Trophoblast cell (in vitro differentiated cells and primary cell): ENCODE results near the gene PAM16.
A peak's percentile ranks its signal among the peaks of the same experiment; 100 is the strongest.

Experiments
- DNase-seq, 2 donors: peaks; one replicate each; pipeline ENCODE4 v3.0.0-alpha.2; 2016
- H2AFZ ChIP-seq: 2 replicates; pipeline ENCODE4 v1.6.1; 2013; ENCODE audit warnings: low read length, moderate library complexity, mild to moderate bottlenecking; ENCODE audit not compliant: insufficient read depth, poor library complexity
- H2AK5ac ChIP-seq: 2 replicates; pipeline ENCODE4 v1.6.1; 2013; ENCODE audit warnings: mild to moderate bottlenecking, low read length
- H2BK120ac ChIP-seq: 2 replicates; pipeline ENCODE4 v1.6.1; 2013; ENCODE audit warnings: low read length, mild to moderate bottlenecking, moderate library complexity; ENCODE audit not compliant: insufficient read depth, poor library complexity
- H2BK12ac ChIP-seq: 2 replicates; pipeline ENCODE4 v1.6.1; 2013; ENCODE audit warnings: mild to moderate bottlenecking, low read length, moderate library complexity
- H2BK5ac ChIP-seq: 2 replicates; pipeline ENCODE4 v1.6.1; 2013; ENCODE audit warnings: low read length, low read depth, moderate library complexity, mild to moderate bottlenecking; ENCODE audit not compliant: poor library complexity
- H3K14ac ChIP-seq: 2 replicates; pipeline ENCODE4 v1.6.1; 2013; ENCODE audit warnings: mild to moderate bottlenecking, low read length
- H3K18ac ChIP-seq: 2 replicates; pipeline ENCODE4 v1.6.1; 2013; ENCODE audit warnings: mild to moderate bottlenecking, low read length
- H3K23ac ChIP-seq: 2 replicates; pipeline ENCODE4 v1.6.1; 2013; ENCODE audit warnings: low read length
- H3K27ac ChIP-seq: 2 replicates; pipeline ENCODE4 v1.5.1; 2013; ENCODE audit warnings: low read depth, mild to moderate bottlenecking, inconsistent platforms, low read length, moderate library complexity
- H3K27me3 ChIP-seq: 2 replicates; pipeline ENCODE4 v1.6.1; 2013; ENCODE audit warnings: inconsistent platforms, mild to moderate bottlenecking, low read length, moderate library complexity; ENCODE audit not compliant: insufficient read depth
- H3K36me3 ChIP-seq, 2 experiments: 1 replicate in 1 of 2; 2 replicates in 1 of 2; pipeline ENCODE4 v1.6.1; 2013; ENCODE audit warnings: low read length in 2 of 2, mild to moderate bottlenecking in 2 of 2, moderate library complexity in 1 of 2; ENCODE audit not compliant: insufficient read depth in 2 of 2, control insufficient read depth in 1 of 2
- H3K4ac ChIP-seq: 2 replicates; pipeline ENCODE4 v1.6.1; 2013; ENCODE audit warnings: low read depth, mild to moderate bottlenecking, low read length, moderate library complexity
- H3K4me1 ChIP-seq, 2 experiments: 1 replicate in 1 of 2; 2 replicates in 1 of 2; pipeline ENCODE4 v1.6.1; 2013; ENCODE audit warnings: low read length in 2 of 2, mild to moderate bottlenecking in 2 of 2, moderate library complexity in 1 of 2; ENCODE audit not compliant: insufficient read depth in 2 of 2, control insufficient read depth in 1 of 2
- H3K4me2 ChIP-seq: 2 replicates; pipeline ENCODE4 v1.6.1; 2013; ENCODE audit warnings: inconsistent platforms, mild to moderate bottlenecking, low read length, moderate library complexity
- H3K4me3 ChIP-seq: 2 replicates; pipeline ENCODE4 v1.5.1; 2013; ENCODE audit warnings: mild to moderate bottlenecking, low read depth, low read length, inconsistent platforms
- H3K79me1 ChIP-seq: one replicate; pipeline ENCODE4 v1.6.1; 2013; ENCODE audit warnings: low read length
- H3K79me2 ChIP-seq: 2 replicates; pipeline ENCODE4 v1.6.1; 2013; ENCODE audit warnings: low read length, mild to moderate bottlenecking; ENCODE audit not compliant: control insufficient read depth, insufficient read depth, poor library complexity
- H3K9ac ChIP-seq: 2 replicates; pipeline ENCODE4 v1.6.1; 2013; ENCODE audit warnings: mild to moderate bottlenecking, low read length
- H3K9me3 ChIP-seq: 2 replicates; pipeline ENCODE4 v1.6.1; 2013; ENCODE audit warnings: low read depth, mild to moderate bottlenecking, control low read depth, inconsistent platforms, low read length; ENCODE audit not compliant: insufficient read depth
- H4K12ac ChIP-seq: 2 replicates; pipeline ENCODE4 v1.6.1; 2013; ENCODE audit warnings: low read depth, mild to moderate bottlenecking, low read length, moderate library complexity
- H4K8ac ChIP-seq: 2 replicates; pipeline ENCODE4 v1.6.1; 2013; ENCODE audit warnings: low read depth, mild to moderate bottlenecking, low read length, moderate library complexity
- H4K91ac ChIP-seq: one replicate; pipeline ENCODE4 v1.6.1; 2013; ENCODE audit warnings: low read depth, mild to moderate bottlenecking, low read length, moderate library complexity
- WGBS: extraction: QIAGEN DNeasy Blood & Tissue Kit; methylation state at CpG from one replicate; pipeline ENCODE4 v1.1.7; 2013; ENCODE audit warnings: missing lambda C conversion rate; ENCODE audit not compliant: insufficient read length, insufficient coverage; ENCODE audit errors: extremely low coverage; 5-methylcytosine and 5-hydroxymethylcytosine counted together

PAM16 gene

GRCh38 chr16:4372578-4373355 is 21.6 kb upstream of the PAM16 start:
- Histone ChIP-seq H3K36me3 (peaks cover 1 to 6% of the 10 kb centered on the region in 2 experiments), H4K12ac (no peak overlapping the region), H2AFZ (no peak overlapping the region), H3K4me3 (peak overlapping the region; percentile 75), H3K9me3 (no peaks in the 10 kb centered on the region), H2BK120ac (peak overlapping the region; percentile 4), H2AK5ac (peak overlapping the region; percentile 6), H3K79me1 (peaks cover 22% of the 10 kb centered on the region), H4K91ac (no peak overlapping the region), H3K4me1 (peaks cover 60 to 70% of the 10 kb centered on the region in 2 experiments), H3K79me2 (peaks cover 21% of the 10 kb centered on the region), H3K27ac (peak overlapping the region; percentile 44), H3K14ac (peak overlapping the region; percentile 1), H3K23ac (no peak overlapping the region), H3K4me2 (peak overlapping the region; percentile 89), H3K9ac (peak overlapping the region; percentile 78), H3K18ac (peak overlapping the region; percentile 1), H2BK5ac (no peak overlapping the region), H2BK12ac (peak overlapping the region; percentile 0), H4K8ac (no peak overlapping the region), H3K4ac (peak overlapping the region; percentile 0), H3K27me3 (no peaks in the 10 kb centered on the region)
- peak in 1 of 2 donors; percentile 13 for DNase-seq
- WGBS = no CpG with 5 or more reads among the region's 10 CpGs

- WGBS = no CpG with 5 or more reads among the region's 43 CpGs
These were observed 21.0 kb upstream of the PAM16 start for GRCh38 chr16:4372001-4372577.

DNA sequence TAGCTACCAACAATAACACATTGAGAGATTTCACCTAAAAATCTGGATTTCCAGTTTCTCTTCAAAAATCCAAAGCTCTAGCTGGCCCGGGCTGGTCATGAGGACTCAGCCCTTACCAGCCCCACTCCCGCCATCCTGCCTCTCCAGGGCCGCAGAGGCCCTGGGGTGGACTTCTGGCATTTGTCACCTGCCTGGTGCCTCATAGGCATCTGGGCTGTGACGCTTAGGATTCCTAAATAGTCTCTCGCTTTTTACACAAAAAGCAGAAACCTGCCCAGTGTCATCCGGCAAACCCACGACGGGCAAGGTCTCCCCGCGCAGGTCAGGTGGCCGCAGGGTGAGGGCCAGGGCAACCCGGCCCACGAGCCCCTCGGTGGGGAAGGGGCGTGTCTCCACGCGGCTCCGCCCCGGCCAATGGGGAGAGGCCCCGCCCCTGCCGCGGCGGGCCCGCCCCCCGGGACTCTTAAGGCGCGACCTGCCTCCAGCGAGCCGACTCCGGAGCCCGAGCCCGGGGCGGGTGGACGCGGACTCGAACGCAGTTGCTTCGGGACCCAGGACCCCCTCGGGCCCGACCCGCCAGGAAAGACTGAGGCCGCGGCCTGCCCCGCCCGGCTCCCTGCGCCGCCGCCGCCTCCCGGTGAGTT is 20.4 kb upstream of the PAM16 start, which contains the start of gene VASN:
TSS of gene VASN (plus strand) at position 492 of the 644 bp plus-strand sequence. CDS start 9,030 bp downstream, outside the sequence.
- H2BK5ac ChIP-seq = peak within 1 kb of the TSS; percentile 56
- peak within 1 kb of the TSS; percentile 84 for H2AK5ac ChIP-seq
- peak within 1 kb of the TSS; percentile 57 for H3K14ac ChIP-seq
- no peak within 1 kb of the TSS for H2AFZ ChIP-seq
- H3K27ac ChIP-seq = peak within 1 kb of the TSS; percentile 65
- H3K4me3 ChIP-seq = peak within 1 kb of the TSS; percentile 75
- peak within 1 kb of the TSS; percentile 55 for H4K8ac ChIP-seq
- peak within 1 kb of the TSS; percentile 76 for H2BK12ac ChIP-seq
- peak within 1 kb of the TSS; percentile 78 for H3K9ac ChIP-seq
- peak within 1 kb of the TSS; percentile 23 for H3K18ac ChIP-seq
- H3K4ac ChIP-seq = peak within 1 kb of the TSS; percentile 11
- H3K79me1 ChIP-seq = peaks cover 22% of the 10 kb centered on the region
- peaks cover 21% of the 10 kb centered on the region for H3K79me2 ChIP-seq
- H4K12ac ChIP-seq = no peak within 1 kb of the TSS
- H3K36me3 ChIP-seq = peaks cover 4 to 5% of the 10 kb centered on the region in 2 experiments
- peaks cover 58 to 69% of the 10 kb centered on the region in 2 experiments for H3K4me1 ChIP-seq
- DNase-seq = peak; percentile 72 to 86
- H3K23ac ChIP-seq = no peak within 1 kb of the TSS
- no CpG with 5 or more reads among the region's 50 CpGs for WGBS
- no peaks in the 10 kb centered on the region for H3K9me3 ChIP-seq
- peak within 1 kb of the TSS; percentile 73 for H4K91ac ChIP-seq
- peak within 1 kb of the TSS; percentile 89 for H3K4me2 ChIP-seq
- H2BK120ac ChIP-seq = peak within 1 kb of the TSS; percentile 60
- no peaks in the 10 kb centered on the region for H3K27me3 ChIP-seq

More at GRCh38 chr16:4372001-4372577, 21.0 kb upstream of the PAM16 start:
- H3K79me1 ChIP-seq = peaks cover 22% of the 10 kb centered on the region
- H3K9ac ChIP-seq = peak overlapping the region; percentile 78
- H2AFZ ChIP-seq = no peak overlapping the region
- peak overlapping the region; percentile 89 for H3K4me2 ChIP-seq
- H2BK120ac ChIP-seq = no peak overlapping the region
- peak overlapping the region; percentile 1 for H3K18ac ChIP-seq
- H4K12ac ChIP-seq = no peak overlapping the region
- peak overlapping the region; percentile 11 for H3K4ac ChIP-seq
- no peak overlapping the region for H3K23ac ChIP-seq
- H2BK12ac ChIP-seq = no peak overlapping the region
- peak overlapping the region; percentile 3 for H4K91ac ChIP-seq
- peak overlapping the region; percentile 36 for H3K27ac ChIP-seq
- H3K9me3 ChIP-seq = no peaks in the 10 kb centered on the region
- H4K8ac ChIP-seq = no peak overlapping the region
- peak overlapping the region; percentile 40 for H3K14ac ChIP-seq
- H3K27me3 ChIP-seq = no peaks in the 10 kb centered on the region
- peak in 1 of 2 donors; percentile 35 for DNase-seq
- peak overlapping the region; percentile 15 for H2BK5ac ChIP-seq
- peaks cover 58 to 68% of the 10 kb centered on the region in 2 experiments for H3K4me1 ChIP-seq
- peaks cover 4 to 6% of the 10 kb centered on the region in 2 experiments for H3K36me3 ChIP-seq
- H3K79me2 ChIP-seq = peaks cover 21% of the 10 kb centered on the region
- no peak overlapping the region for H2AK5ac ChIP-seq
- peak overlapping the region; percentile 75 for H3K4me3 ChIP-seq
